Measurements from ENCODE around the gene AFAP1L2. TPM values are rescaled to one million over a fixed set of nuclear protein-coding genes. Genes with fewer than 3 reads are reported as not detected.

The AFAP1L2 gene
- polyA plus RNA-seq, 1 experiment, result 0.07 TPM

GRCh38 chr10:114271075-114271778 lies 133.1 kb downstream of the AFAP1L2 start:
- no peak for DNase-seq (ENCODE audit: low read depth, low spot score)
- Histone ChIP-seq H3K4me3 (ENCODE audit: low read depth, low read length) (no peak overlapping the region), H3K27ac (ENCODE audit: low read depth, low read length) (no peak overlapping the region), H3K9me3 (ENCODE audit: control insufficient read depth, insufficient read depth, low read length) (no peaks in the 10 kb centered on the region), H3K27me3 (ENCODE audit: control insufficient read depth, insufficient read depth, low read length) (peaks cover 2% of the 10 kb centered on the region)
- CTCF ChIA-PET, result interaction anchor here (1.4 to 1.7 kb wide), 2 partner anchors 11 to 33 kb away, joined by 3 to 10 read pairs; no protein-coding TSS in a partner anchor
- TF ChIP-seq CTCF (IDR thresholded peaks at IDR 0.05; ENCODE audit: low read depth, low read length), result no peak
- POLR2A ChIA-PET, result interaction anchor here (1.0 to 1.4 kb wide), 2 partner anchors 33 to 86 kb away, joined by 3 to 7 read pairs; no protein-coding TSS in a partner anchor

GRCh38 chr10:114266521-114266920 lies 137.8 kb downstream of the AFAP1L2 start:
- H3K27me3 ChIP-seq (ENCODE audit: control insufficient read depth, insufficient read depth, low read length), result no peaks in the 10 kb centered on the region
- H3K27ac ChIP-seq (ENCODE audit: low read depth, low read length), result no peak overlapping the region
- ChIA-PET POLR2A (no interaction called here), CTCF (no interaction called here)
- H3K4me3 ChIP-seq (ENCODE audit: low read depth, low read length), result no peak overlapping the region
- no peak for DNase-seq (ENCODE audit: low read depth, low spot score)
- H3K9me3 ChIP-seq (ENCODE audit: control insufficient read depth, insufficient read depth, low read length), result no peaks in the 10 kb centered on the region
- no peak for TF ChIP-seq CTCF (IDR thresholded peaks at IDR 0.05; ENCODE audit: low read depth, low read length)

GRCh38 chr10:114265392-114266053 lies 138.8 kb downstream of the AFAP1L2 start:
- no peak for DNase-seq (ENCODE audit: low read depth, low spot score)
- Histone ChIP-seq H3K27me3 (ENCODE audit: control insufficient read depth, insufficient read depth, low read length) (no peaks in the 10 kb centered on the region), H3K27ac (ENCODE audit: low read depth, low read length) (no peak overlapping the region), H3K9me3 (ENCODE audit: control insufficient read depth, insufficient read depth, low read length) (no peaks in the 10 kb centered on the region), H3K4me3 (ENCODE audit: low read depth, low read length) (no peak overlapping the region)
- ChIA-PET CTCF (no interaction called here), POLR2A (no interaction called here)
- TF ChIP-seq CTCF (IDR thresholded peaks at IDR 0.05; ENCODE audit: low read depth, low read length), result no peak

- CTCF ChIA-PET, result interaction anchor here (0.6 kb wide), 1 partner anchor 1704 kb away, joined by 4 read pairs; no protein-coding TSS in a partner anchor
- DNase-seq (ENCODE audit: low read depth, low spot score), result no peak
- no peak for TF ChIP-seq CTCF (IDR thresholded peaks at IDR 0.05; ENCODE audit: low read depth, low read length)
- Histone ChIP-seq H3K9me3 (ENCODE audit: control insufficient read depth, insufficient read depth, low read length) (no peaks in the 10 kb centered on the region; the same call in 1 of the 2 replicates), H3K27me3 (ENCODE audit: control insufficient read depth, insufficient read depth, low read length) (no peaks in the 10 kb centered on the region), H3K27ac (ENCODE audit: low read depth, low read length) (no peak overlapping the region), H3K4me3 (ENCODE audit: low read depth, low read length) (no peak overlapping the region)
- POLR2A ChIA-PET, result no interaction called here
Observed at GRCh38 chr10:114262496-114262895, 141.8 kb downstream of the AFAP1L2 start.

GRCh38 chr10:114261076-114261475 lies 143.2 kb downstream of the AFAP1L2 start:
- CTCF ChIA-PET, result interaction anchor here (0.9 to 1.2 kb wide), 2 partner anchors 9 to 11 kb away, joined by 3 read pairs; no protein-coding TSS in a partner anchor
- no peak overlapping the region for H3K27ac ChIP-seq (ENCODE audit: low read depth, low read length)

More at GRCh38 chr10:114261076-114261475, 143.2 kb downstream of the AFAP1L2 start:
- Histone ChIP-seq H3K4me3 (ENCODE audit: low read depth, low read length) (no peak overlapping the region), H3K9me3 (ENCODE audit: control insufficient read depth, insufficient read depth, low read length) (no peaks in the 10 kb centered on the region; the same call in 1 of the 2 replicates), H3K27me3 (ENCODE audit: control insufficient read depth, insufficient read depth, low read length) (no peaks in the 10 kb centered on the region)
- POLR2A ChIA-PET, result no interaction called here
- DNase-seq (ENCODE audit: low read depth, low spot score), result no peak
- TF ChIP-seq CTCF (IDR thresholded peaks at IDR 0.05; ENCODE audit: low read depth, low read length), result no peak

Data from AG04450 (cell line).